NB4 (cell line): Measurements from ENCODE around the gene NAA80.
"Not testable (repeated sequence)": the region's sequence is repeated elsewhere in the genome, so short reads cannot be mapped to it uniquely, and the experiment has no call there.

ENCODE experiments used
- DNase-seq: peaks from one replicate; pipeline ENCODE4 v3.0.0; 2010; ENCODE audit warnings: low read depth
- H3K4me3 ChIP-seq: one replicate; pipeline ENCODE4 v1.5.1; 2011; ENCODE audit warnings: mild to moderate bottlenecking, low read depth, low read length, moderate library complexity
- MYC ChIP-seq: IDR thresholded peaks from 2 replicates; pipeline ENCODE4 v1.6.1; 2011; ENCODE audit warnings: low read depth, low read length
- POLR2A ChIP-seq: IDR thresholded peaks from 2 replicates; pipeline ENCODE4 v1.6.1; 2011; ENCODE audit warnings: mild to moderate bottlenecking; ENCODE audit not compliant: insufficient read length; ENCODE audit errors: extremely low read depth
- TF ChIP-seq, protein P1 (sequence below): IDR thresholded peaks from one replicate; pipeline ENCODE4 v1.5.1; 2012; ENCODE audit warnings: low read depth, low read length
- TF ChIP-seq, protein P2 (sequence below): IDR thresholded peaks from 2 replicates; pipeline ENCODE4 v1.6.1; 2011; ENCODE audit warnings: low read depth, low read length

The NAA80 gene

DNA sequence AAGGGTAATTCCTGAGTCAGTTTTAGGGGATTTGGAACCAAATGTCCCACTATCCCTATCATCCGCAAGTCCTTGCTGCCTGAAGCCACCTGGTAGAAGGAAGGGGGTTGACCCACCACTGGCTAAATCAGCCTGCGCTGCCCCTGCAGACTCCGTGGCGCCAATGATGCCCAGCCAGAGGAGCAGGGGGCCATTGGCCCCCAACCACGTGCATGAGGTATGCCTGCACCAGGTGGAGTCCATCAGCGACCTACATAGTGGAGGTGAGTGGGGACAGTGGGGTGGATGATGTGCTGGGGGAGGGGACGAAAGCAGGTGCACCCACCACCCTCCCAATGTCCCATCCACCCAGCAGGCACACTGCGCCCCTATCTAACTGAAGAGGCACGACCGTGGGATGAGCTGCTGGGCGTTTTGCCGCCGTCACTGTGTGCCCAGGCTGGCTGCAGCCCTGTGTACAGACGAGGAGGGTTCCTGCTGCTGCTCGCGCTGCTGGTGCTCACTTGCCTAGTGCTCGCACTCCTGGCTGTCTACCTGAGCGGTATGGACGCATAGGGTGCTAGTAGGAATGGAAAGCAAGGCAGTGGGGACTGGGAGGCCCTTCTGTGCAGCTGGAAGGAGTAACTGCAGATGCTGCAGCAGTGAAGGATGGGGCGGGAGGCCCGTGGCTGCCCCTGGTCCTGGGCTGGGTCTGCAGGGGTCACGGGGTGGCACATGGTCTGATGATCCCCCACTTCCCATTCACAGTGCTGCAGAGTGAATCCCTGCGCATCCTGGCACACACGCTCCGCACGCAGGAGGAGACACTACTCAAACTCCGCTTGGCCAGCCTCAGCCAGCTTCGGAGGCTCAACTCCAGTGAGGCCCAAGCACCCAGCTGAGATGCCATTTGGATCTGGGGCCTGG lies 12.6 kb downstream of the NAA80 start:
- H3K4me3 ChIP-seq = no peak overlapping the region
- TF ChIP-seq, protein P1, sequence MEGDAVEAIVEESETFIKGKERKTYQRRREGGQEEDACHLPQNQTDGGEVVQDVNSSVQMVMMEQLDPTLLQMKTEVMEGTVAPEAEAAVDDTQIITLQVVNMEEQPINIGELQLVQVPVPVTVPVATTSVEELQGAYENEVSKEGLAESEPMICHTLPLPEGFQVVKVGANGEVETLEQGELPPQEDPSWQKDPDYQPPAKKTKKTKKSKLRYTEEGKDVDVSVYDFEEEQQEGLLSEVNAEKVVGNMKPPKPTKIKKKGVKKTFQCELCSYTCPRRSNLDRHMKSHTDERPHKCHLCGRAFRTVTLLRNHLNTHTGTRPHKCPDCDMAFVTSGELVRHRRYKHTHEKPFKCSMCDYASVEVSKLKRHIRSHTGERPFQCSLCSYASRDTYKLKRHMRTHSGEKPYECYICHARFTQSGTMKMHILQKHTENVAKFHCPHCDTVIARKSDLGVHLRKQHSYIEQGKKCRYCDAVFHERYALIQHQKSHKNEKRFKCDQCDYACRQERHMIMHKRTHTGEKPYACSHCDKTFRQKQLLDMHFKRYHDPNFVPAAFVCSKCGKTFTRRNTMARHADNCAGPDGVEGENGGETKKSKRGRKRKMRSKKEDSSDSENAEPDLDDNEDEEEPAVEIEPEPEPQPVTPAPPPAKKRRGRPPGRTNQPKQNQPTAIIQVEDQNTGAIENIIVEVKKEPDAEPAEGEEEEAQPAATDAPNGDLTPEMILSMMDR = no peak
- TF ChIP-seq MYC (no peak), POLR2A (no peak)
- TF ChIP-seq, protein P2, sequence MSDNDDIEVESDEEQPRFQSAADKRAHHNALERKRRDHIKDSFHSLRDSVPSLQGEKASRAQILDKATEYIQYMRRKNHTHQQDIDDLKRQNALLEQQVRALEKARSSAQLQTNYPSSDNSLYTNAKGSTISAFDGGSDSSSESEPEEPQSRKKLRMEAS = no peak
- no peak for DNase-seq

DNA sequence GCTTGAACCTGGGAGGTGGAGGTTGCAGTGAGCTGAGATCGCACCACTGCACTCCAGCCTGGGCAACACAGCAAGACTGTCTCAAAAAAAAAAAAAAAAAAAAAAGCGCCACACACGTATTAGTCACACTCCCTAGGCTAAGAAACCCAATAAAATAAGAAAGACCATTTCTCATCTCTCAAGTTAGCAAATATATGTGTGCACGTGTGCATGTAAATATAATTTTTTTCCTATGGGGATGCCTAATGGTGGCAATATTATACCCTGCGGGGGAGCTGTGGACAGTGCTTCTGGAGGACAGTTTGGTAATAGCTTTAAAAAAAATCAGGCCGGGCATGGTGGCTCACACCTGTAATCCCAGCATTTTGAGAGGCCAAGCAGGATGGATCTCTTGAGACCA lies 15.1 kb downstream of the NAA80 start:
- DNase-seq, H3K4me3 ChIP-seq: not testable (repeated sequence)

DNA sequence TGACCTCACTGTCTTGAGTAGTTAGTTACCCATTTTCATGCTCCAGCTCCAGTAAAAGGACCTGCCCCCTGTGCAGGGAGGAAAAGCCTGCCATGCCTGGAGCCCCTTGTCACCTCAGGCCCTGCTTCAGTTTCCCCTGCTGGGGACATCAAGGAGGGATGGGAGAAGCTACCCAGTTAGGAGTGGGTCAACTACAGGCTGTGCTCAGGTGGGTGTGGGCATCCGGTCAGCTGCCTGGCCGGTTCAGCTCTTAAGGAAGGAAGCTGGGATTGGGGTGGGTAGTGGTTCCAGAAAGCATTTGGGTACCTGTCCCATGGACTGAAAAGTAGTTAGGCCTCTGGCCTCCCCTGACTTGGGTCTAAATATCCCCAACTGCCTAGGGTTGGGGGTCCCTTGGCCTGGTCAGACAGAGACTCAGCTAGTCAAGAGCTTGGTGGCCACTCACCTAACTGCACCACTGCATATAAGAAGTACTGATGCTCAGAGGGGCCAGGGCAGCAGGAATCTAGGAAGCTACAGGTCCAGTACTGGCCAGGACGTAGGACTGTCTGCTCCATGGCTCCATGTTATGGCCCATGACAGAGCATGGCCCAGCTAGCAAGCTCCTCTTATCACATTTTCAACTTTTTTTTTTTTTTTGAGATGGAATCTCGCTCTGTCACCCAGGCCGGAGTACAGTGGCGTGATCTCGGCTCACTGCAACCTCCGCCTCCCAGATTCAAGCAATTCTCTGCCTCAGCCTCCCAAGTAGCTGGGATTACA lies 19.8 kb downstream of the NAA80 start:
- DNase-seq = no peak
- TF ChIP-seq, protein P1 = no peak
- TF ChIP-seq POLR2A = no peak
- TF ChIP-seq, protein P2 = no peak
- H3K4me3 ChIP-seq = no peak overlapping the region

DNA sequence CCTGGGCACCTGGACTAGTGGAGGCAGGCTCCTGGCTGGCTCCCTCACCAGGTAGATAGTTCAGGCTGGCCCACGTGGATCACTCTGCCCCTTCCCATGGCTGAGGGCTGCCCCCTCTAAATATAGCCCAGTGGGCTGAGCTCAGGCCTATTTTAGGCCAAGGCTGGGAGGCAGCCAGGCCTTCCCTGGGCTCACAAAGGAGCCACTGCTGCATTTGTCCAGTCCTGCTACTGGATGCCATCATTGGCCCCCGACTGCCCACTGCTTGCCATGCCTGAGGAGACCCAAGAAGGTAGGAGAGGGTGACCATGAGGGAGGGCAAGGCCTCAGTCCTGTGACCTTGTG lies 20.4 kb downstream of the NAA80 start, which contains the start of gene LSMEM2:
LSMEM2 (plus strand) TSS at position 208 of the 345 bp plus-strand sequence; CDS start at position 235, 27 bp downstream.
- TF ChIP-seq MYC (no peak), POLR2A (no peak)
- TF ChIP-seq, protein P2 = no peak
- TF ChIP-seq, protein P1 = no peak
- DNase-seq = no peak
- no peak within 1 kb of the TSS for H3K4me3 ChIP-seq

DNA sequence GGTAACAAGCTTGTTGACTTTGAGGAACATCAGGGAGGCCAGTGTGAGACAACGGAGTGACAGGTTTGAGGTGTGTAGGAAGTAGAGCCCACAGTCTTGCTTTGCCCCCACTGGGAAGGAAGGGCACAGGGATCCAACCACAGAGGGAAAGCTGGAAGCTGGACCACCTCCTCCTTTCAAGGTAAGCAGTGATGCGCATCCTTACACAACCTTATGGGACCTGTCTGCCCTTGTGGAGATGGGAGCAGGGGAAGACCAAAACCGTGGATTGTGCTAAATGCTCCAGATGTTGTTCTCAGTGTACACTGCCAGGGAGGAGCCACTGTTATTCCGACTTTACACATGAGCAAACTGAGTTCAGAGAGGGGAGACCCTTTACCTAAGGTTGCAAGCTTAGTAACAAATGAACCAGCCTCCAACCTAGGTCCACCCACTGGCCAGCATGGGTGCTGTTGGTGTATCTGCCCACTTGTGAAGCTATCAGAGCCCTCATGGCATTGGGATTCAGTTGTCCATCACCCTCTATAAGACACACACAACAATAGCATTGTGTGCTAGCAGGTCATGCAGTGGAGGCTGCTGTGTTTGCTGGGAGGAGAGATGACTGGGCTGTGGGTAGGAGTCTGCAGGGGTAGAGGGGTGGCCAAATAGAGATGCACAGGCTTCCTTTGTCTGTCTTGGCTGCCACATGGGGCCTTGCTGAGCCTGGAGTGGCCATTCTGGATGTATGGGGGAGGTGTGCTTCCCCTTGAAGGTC lies 20.9 kb downstream of the NAA80 start:
- TF ChIP-seq, protein P1 = no peak
- TF ChIP-seq POLR2A = no peak
- no peak for TF ChIP-seq MYC
- TF ChIP-seq, protein P2 = no peak
- no peak for DNase-seq
- no peak overlapping the region for H3K4me3 ChIP-seq

DNA sequence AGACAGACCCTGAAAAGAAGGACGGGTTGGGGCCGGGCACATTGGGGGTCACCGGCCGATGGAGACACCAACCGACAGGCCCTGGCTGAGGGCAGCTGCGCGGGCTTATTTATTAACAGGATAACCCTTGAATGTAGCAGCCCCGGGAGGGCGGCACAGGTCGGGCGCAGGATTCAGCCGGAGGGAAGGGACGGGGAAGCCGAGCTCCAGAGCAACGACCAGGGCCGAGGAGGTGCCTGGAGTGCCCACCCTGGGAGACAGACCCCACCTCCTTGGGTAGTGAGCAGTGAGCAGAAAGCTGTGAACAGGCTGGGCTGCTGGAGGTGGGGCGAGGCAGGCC lies 22.5 kb downstream of the NAA80 start:
- DNase-seq = no peak
- no peak overlapping the region for H3K4me3 ChIP-seq
- no peak for TF ChIP-seq POLR2A
- no peak for TF ChIP-seq MYC
- TF ChIP-seq, protein P2 = no peak
- TF ChIP-seq, protein P1 = no peak
